ENCODE results near the gene GOLGA2.

GRCh38 chr9:128309551-128309950 is 33.7 kb upstream of the GOLGA2 start:
- TF ChIP-seq CTCF (conservative IDR thresholded peaks at IDR 0.05; ENCODE audit: low read length) (no peak), EZH2phosphoT487 (IDR thresholded peaks at IDR 0.05; ENCODE audit: borderline replicate concordance, low read depth, low read length) (no peak)

Data from OCI-LY7 (cell line).